GM23338 (cell line): ENCODE results near the gene ATP2A3. TPM values are rescaled to one million over a fixed set of nuclear protein-coding genes. Genes with fewer than 3 reads are reported as not detected.
A peak's percentile ranks its signal among the peaks of the same experiment; 100 is the strongest.

Source experiments
- ATAC-seq: fragments of 200-7000 bp; cut with Tn5 transposase; 3 replicates; pipeline ENCODE4 v1.9.1; 2020
- DNase-seq: peaks from one replicate; pipeline ENCODE4 v3.0.0-alpha.2; 2015; ENCODE audit warnings: low spot score
- H2AFZ ChIP-seq: fragments of 200-600 bp; sonication (generic); 2 replicates; pipeline ENCODE4 v1.8.0; 2016; ENCODE audit warnings: antibody characterized with exemption, mild to moderate bottlenecking, moderate library complexity
- H3F3A ChIP-seq: fragments of 200-600 bp; sonication (generic); replicated peaks from 2 replicates; pipeline ENCODE4 v1.8.0; 2017; ENCODE audit warnings: antibody characterized with exemption, mixed run types, low read depth
- H3K27ac ChIP-seq: fragments of 200-600 bp; sonication (generic); 2 replicates; pipeline ENCODE4 v1.6.1; 2016; ENCODE audit warnings: low read depth
- H3K27me3 ChIP-seq: fragments of 200-600 bp; sonication (generic); 2 replicates; pipeline ENCODE4 v1.8.0; 2016; ENCODE audit warnings: mild to moderate bottlenecking, mixed run types, moderate library complexity; ENCODE audit not compliant: insufficient read depth
- H3K36me3 ChIP-seq: fragments of 200-600 bp; sonication (generic); 2 replicates; pipeline ENCODE4 v1.8.0; 2016; ENCODE audit warnings: mild to moderate bottlenecking; ENCODE audit not compliant: insufficient read depth
- H3K4me1 ChIP-seq: fragments of 200-600 bp; sonication (generic); 2 replicates; pipeline ENCODE4 v1.8.0; 2016; ENCODE audit warnings: mild to moderate bottlenecking, moderate library complexity; ENCODE audit not compliant: insufficient read depth
- H3K4me2 ChIP-seq: fragments of 200-600 bp; sonication (generic); 2 replicates; pipeline ENCODE4 v1.7.1; 2017; ENCODE audit warnings: mixed run types
- H3K4me3 ChIP-seq: fragments of 200-600 bp; sonication (generic); 2 replicates; pipeline ENCODE4 v1.6.1; 2016; ENCODE audit warnings: mixed run types
- H3K79me2 ChIP-seq: fragments of 200-600 bp; sonication (generic); replicated peaks from 2 replicates; pipeline ENCODE4 v1.8.0; 2017; ENCODE audit warnings: mild to moderate bottlenecking; ENCODE audit not compliant: insufficient read depth
- H3K9me2 ChIP-seq: fragments of 200-600 bp; sonication (generic); 2 replicates; pipeline ENCODE4 v1.8.0; 2017; ENCODE audit not compliant: insufficient read depth
- H4K20me1 ChIP-seq: fragments of 200-600 bp; sonication (generic); replicated peaks from 2 replicates; pipeline ENCODE4 v1.8.0; 2017; ENCODE audit warnings: mild to moderate bottlenecking; ENCODE audit not compliant: insufficient read depth
- H3K27ac Mint-ChIP-seq: 2 replicates; pipeline ENCODE4 v1.8.0; 2020; ENCODE audit warnings: inconsistent platforms, mild to moderate bottlenecking, moderate library complexity, mixed read lengths
- H3K27me3 Mint-ChIP-seq: 3 replicates; pipeline ENCODE4 v1.8.0; 2022; ENCODE audit warnings: low read depth, mild to moderate bottlenecking, moderate library complexity, mixed read lengths, inconsistent platforms; ENCODE audit not compliant: insufficient read depth, poor library complexity
- H3K36me3 Mint-ChIP-seq: 3 replicates; pipeline ENCODE4 v1.8.0; 2021; ENCODE audit warnings: low read depth, mild to moderate bottlenecking, inconsistent platforms, moderate library complexity, mixed read lengths
- H3K4me1 Mint-ChIP-seq: 3 replicates; pipeline ENCODE4 v1.8.0; 2020; ENCODE audit warnings: mild to moderate bottlenecking, inconsistent platforms, mixed read lengths
- H3K4me3 Mint-ChIP-seq: 3 replicates; pipeline ENCODE4 v1.8.0; 2021; ENCODE audit warnings: moderate library complexity, mild to moderate bottlenecking, inconsistent platforms, mixed read lengths
- H3K9me3 Mint-ChIP-seq: 3 replicates; pipeline ENCODE4 v1.8.0; 2020; ENCODE audit warnings: moderate library complexity, mild to moderate bottlenecking, inconsistent platforms, mixed read lengths
- CREB1 ChIP-seq: fragments of 250-450 bp; sonication (Bioruptor Pico); IDR thresholded peaks from 2 replicates; pipeline ENCODE4 v1.5.0; 2020; ENCODE audit warnings: low read depth, mild to moderate bottlenecking, moderate library complexity
- EZH2 ChIP-seq: fragments of 200-600 bp; sonication (generic); IDR thresholded peaks from one replicate; pipeline ENCODE4 v1.8.0; 2017; ENCODE audit warnings: antibody characterized with exemption, mild to moderate bottlenecking, low read depth; ENCODE audit not compliant: unreplicated experiment
- NANOG ChIP-seq: IDR thresholded peaks from 2 replicates; pipeline ENCODE4 v1.6.1; 2016; ENCODE audit warnings: antibody characterized with exemption, borderline replicate concordance
- POLR2AphosphoS5 ChIP-seq: IDR thresholded peaks from 2 replicates; pipeline ENCODE4 v1.6.1; 2016; ENCODE audit warnings: antibody characterized with exemption, low read depth
- REST ChIP-seq: IDR thresholded peaks from one replicate; pipeline ENCODE4 v1.6.1; 2018; ENCODE audit warnings: antibody characterized with exemption; ENCODE audit not compliant: unreplicated experiment
- STAT1 ChIP-seq: IDR thresholded peaks from one replicate; pipeline ENCODE4 v1.6.1; 2016; ENCODE audit warnings: antibody characterized with exemption; ENCODE audit not compliant: unreplicated experiment
- ZNF114 ChIP-seq: fragments of 250-450 bp; sonication (Bioruptor Pico); IDR thresholded peaks from 2 replicates; pipeline ENCODE4 v1.5.0; 2020; ENCODE audit warnings: mild to moderate bottlenecking, moderate library complexity
- ZNF331 ChIP-seq: fragments of 250-450 bp; sonication (Bioruptor Pico); IDR thresholded peaks from 2 replicates; pipeline ENCODE4 v1.5.0; 2020; ENCODE audit warnings: low read depth, mild to moderate bottlenecking, moderate library complexity
- ZNF462 ChIP-seq: fragments of 250-450 bp; sonication (Bioruptor Pico); IDR thresholded peaks from 2 replicates; pipeline ENCODE4 v1.5.0; 2020; ENCODE audit warnings: mild to moderate bottlenecking, moderate library complexity
- polyA plus RNA-seq: library from polyadenylated mRNA; unstranded; fragments of >200 nt; fragmentation: Nextera tagmentation; extraction: Ambion mirVana; gene quantifications from 2 replicates; pipeline ENCODE4 v1.2.1, GENCODE V29; 2016
- total RNA-seq: library from RNA; depleted of rRNA; stranded (reverse); fragments of >200 nt; shearing (Covaris generic); gene quantifications from 2 replicates; pipeline ENCODE4 v1.2.3, GENCODE V29; 2014

ATP2A3 gene
- total and polyA plus RNA-seq, 2 experiments from 2014 or later: 9.6 to 35.2 TPM

GRCh38 chr17:3921006-3921405 lies 43.2 kb downstream of the ATP2A3 start:
- H4K20me1 ChIP-seq: no peaks in the 10 kb centered on the region
- no peak overlapping the region for H3K4me3 Mint-ChIP-seq
- no peaks in the 10 kb centered on the region for H3K9me3 Mint-ChIP-seq
- no peaks in the 10 kb centered on the region for H3K79me2 ChIP-seq
- TF ChIP-seq NANOG (no peak), POLR2AphosphoS5 (no peak), ZNF114 (CRISPR knock-in tag) (no peak), REST (no peak), STAT1 (no peak)
- H3F3A ChIP-seq: no peaks in the 10 kb centered on the region
- H2AFZ ChIP-seq: peak overlapping the region; percentile 90
- DNase-seq: no peak
- no peak overlapping the region for H3K4me3 ChIP-seq
- no peaks in the 10 kb centered on the region for H3K36me3 Mint-ChIP-seq
- H3K27me3 ChIP-seq: no peaks in the 10 kb centered on the region
- no peak for ATAC-seq
- H3K9me2 ChIP-seq: no peaks in the 10 kb centered on the region
- H3K4me1 Mint-ChIP-seq: peaks cover 12% of the 10 kb centered on the region
- no peak overlapping the region for H3K27ac ChIP-seq
- no peak overlapping the region for H3K4me2 ChIP-seq
- H3K27me3 Mint-ChIP-seq: peaks cover 6% of the 10 kb centered on the region
- no peak overlapping the region for H3K27ac Mint-ChIP-seq
- H3K4me1 ChIP-seq: no peaks in the 10 kb centered on the region
- H3K36me3 ChIP-seq: no peaks in the 10 kb centered on the region

GRCh38 chr17:3919123-3919624 lies 45.1 kb downstream of the ATP2A3 start:
- Histone ChIP-seq H3F3A (no peaks in the 10 kb centered on the region), H3K36me3 (no peaks in the 10 kb centered on the region), H3K9me2 (no peaks in the 10 kb centered on the region), H2AFZ (peak overlapping the region; percentile 38; the same call in 1 of the 2 replicates), H3K27me3 (no peaks in the 10 kb centered on the region), H3K4me2 (no peak overlapping the region), H3K4me1 (no peaks in the 10 kb centered on the region), H3K79me2 (no peaks in the 10 kb centered on the region), H4K20me1 (no peaks in the 10 kb centered on the region), H3K27ac (no peak overlapping the region), H3K4me3 (no peak overlapping the region)
- Mint-ChIP-seq H3K9me3 (no peaks in the 10 kb centered on the region), H3K4me3 (no peak overlapping the region), H3K27me3 (peaks cover 6% of the 10 kb centered on the region), H3K36me3 (no peaks in the 10 kb centered on the region), H3K4me1 (peaks cover 5% of the 10 kb centered on the region), H3K27ac (no peak overlapping the region)
- no peak for TF ChIP-seq CREB1 (CRISPR knock-in tag)
- TF ChIP-seq ZNF331 (CRISPR knock-in tag): no peak
- TF ChIP-seq ZNF462 (CRISPR knock-in tag): no peak
- TF ChIP-seq EZH2: no peak
- no peak for DNase-seq
- no peak for ATAC-seq
